Neural crest cell (in vitro differentiated cells): Measurements from ENCODE around the gene EIF2S1. TPM values are rescaled to one million over a fixed set of nuclear protein-coding genes. Genes with fewer than 3 reads are reported as not detected.

Experiments used
- DNase-seq: peaks from one replicate; pipeline ENCODE4 v3.0.0; 2021; ENCODE audit warnings: low read depth, mixed read lengths, low spot score
- H3K27ac Mint-ChIP-seq: one replicate; pipeline ENCODE4 v1.8.0; 2021; ENCODE audit warnings: mild to moderate bottlenecking, mixed read lengths; ENCODE audit not compliant: unreplicated experiment
- H3K27me3 Mint-ChIP-seq: 2 replicates; pipeline ENCODE4 v1.8.0; 2021; ENCODE audit warnings: low read depth, mild to moderate bottlenecking, mixed read lengths
- H3K36me3 Mint-ChIP-seq: 2 replicates; pipeline ENCODE4 v1.8.0; 2021; ENCODE audit warnings: low read depth, mild to moderate bottlenecking, mixed read lengths
- H3K4me1 Mint-ChIP-seq: 2 replicates; pipeline ENCODE4 v1.8.0; 2021; ENCODE audit warnings: mixed read lengths
- H3K4me3 Mint-ChIP-seq: one replicate; pipeline ENCODE4 v1.8.0; 2021; ENCODE audit warnings: mild to moderate bottlenecking, mixed read lengths
- H3K9me3 Mint-ChIP-seq: 2 replicates; pipeline ENCODE4 v1.8.0; 2021; ENCODE audit warnings: mixed read lengths
- CTCF ChIP-seq: fragments of 200-600 bp; sonication (generic); conservative IDR thresholded peaks from 2 replicates; pipeline ENCODE4 v1.5.0; 2021; ENCODE audit warnings: antibody characterized with exemption, mild to moderate bottlenecking
- total RNA-seq: library from RNA; stranded (reverse); gene quantifications from 2 replicates; pipeline ENCODE4 v1.2.1, GENCODE V29; 2021

Gene EIF2S1
- total RNA-seq, 1 donor from 2014 or later: 115 TPM

DNA sequence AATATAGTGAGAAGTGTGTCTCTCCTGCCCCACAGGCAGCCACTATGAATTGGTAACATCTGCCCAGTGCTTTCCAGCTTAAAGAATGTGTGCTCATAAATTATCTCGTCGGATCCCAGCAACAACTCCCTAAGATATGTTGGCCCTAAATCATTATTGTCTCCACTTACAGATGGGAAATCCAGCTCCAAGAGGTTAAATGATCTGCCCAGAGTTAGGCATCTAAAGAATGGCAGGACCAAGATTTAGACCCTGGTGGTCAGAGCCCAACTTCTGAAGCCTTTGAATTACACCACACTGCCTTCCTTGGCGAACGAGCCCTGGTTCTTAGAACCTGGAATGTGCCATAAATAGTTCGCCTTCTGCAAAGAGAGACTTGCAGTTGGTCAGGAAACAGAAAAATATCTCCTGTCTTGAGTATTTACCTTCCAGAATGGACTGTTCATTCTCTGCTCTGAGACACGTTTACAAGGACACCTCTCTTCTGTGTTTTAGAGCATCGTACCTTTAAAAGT, 72.0 kb downstream of the EIF2S1 start:
- Mint-ChIP-seq H3K36me3 (no peaks in the 10 kb centered on the region), H3K9me3 (no peaks in the 10 kb centered on the region), H3K4me3 (no peak overlapping the region), H3K27me3 (peaks cover 1% of the 10 kb centered on the region), H3K27ac (no peak overlapping the region), H3K4me1 (peaks cover 4% of the 10 kb centered on the region)
- no peak for DNase-seq
- TF ChIP-seq CTCF: no peak

DNA sequence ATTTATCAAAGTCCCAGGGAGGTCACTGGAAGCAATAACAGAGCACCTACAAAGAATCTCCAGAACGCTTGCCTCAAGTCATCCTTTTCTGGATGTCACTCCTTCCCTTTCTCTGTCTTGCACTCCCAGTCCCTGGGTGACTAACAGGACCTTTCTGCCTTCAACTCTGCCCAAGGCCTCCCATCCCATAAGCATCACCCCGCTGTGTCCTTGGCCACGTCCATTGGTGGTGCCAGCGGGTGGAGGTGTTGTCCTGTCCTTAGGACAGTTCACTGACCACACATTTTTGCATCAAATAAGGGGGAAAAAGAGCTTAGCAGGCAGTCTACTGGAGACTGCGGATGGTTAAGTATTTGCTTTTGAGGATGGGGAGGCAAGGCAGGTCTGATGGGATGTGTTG, 75.5 kb downstream of the EIF2S1 start:
- DNase-seq: no peak
- Mint-ChIP-seq H3K4me3 (no peak overlapping the region), H3K27me3 (peaks cover 3% of the 10 kb centered on the region), H3K9me3 (no peaks in the 10 kb centered on the region), H3K36me3 (no peaks in the 10 kb centered on the region), H3K27ac (no peak overlapping the region), H3K4me1 (no peaks in the 10 kb centered on the region)
- no peak for TF ChIP-seq CTCF

Other genes starting within 250 kb of the EIF2S1 start
- gene GARIN2, start 170.9 kb upstream of the EIF2S1 start, total RNA-seq: 0.12 and 0.30 TPM in 2 replicates
- gene PALS1, start 118.9 kb upstream of the EIF2S1 start, total RNA-seq: 32.9 and 34.5 TPM in 2 replicates
- gene ATP6V1D, start 524 bp upstream of the EIF2S1 start, total RNA-seq: 51.2 and 52.9 TPM in 2 replicates
- gene PLEK2, start 51.8 kb downstream of the EIF2S1 start, total RNA-seq: not detected in 2 replicates
- 5.2 and 5.9 TPM in 2 replicates for gene TMEM229B, start 128.4 kb downstream of the EIF2S1 start, total RNA-seq
- 35.7 and 40.0 TPM in 2 replicates for gene PLEKHH1, start 173.0 kb downstream of the EIF2S1 start, total RNA-seq
- 19.9 and 23.0 TPM in 2 replicates for gene PIGH, start 239.9 kb downstream of the EIF2S1 start, total RNA-seq